Measurements from ENCODE around the gene UBE3B.

Gene UBE3B

DNA sequence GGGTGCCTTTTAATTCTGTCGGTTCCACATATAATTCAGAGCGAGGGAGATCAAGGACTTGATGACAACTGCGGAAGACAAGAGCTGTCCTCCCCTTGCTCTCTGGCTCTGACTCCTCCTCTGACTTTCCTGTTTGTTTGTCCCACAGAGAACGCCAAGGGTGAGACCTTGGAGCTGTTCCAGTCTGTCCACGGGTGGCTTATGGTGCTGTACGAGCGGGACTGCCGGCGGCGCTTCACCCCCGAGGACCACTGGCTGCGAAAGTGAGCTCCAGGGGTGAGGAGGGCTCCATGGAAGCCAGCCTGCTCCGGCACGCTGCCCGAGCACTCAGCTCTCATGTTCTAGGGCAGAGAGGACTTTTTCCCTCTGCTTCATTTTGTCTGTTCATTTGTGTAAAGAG is 32.8 kb downstream of the UBE3B start:
- no peak overlapping the region for H3K4me3 ChIP-seq (ENCODE audit: insufficient read depth, low read depth, low read length)
- WGBS, 2 experiments, result 95 to 96% methylated on average over 15 of the region's 15 CpGs
- H3K27me3 ChIP-seq (ENCODE audit: control insufficient read depth, insufficient read depth, low read length, poor library complexity, severe bottlenecking), result no peaks in the 10 kb centered on the region
- no peaks in the 10 kb centered on the region for H3K4me1 ChIP-seq (ENCODE audit: control insufficient read depth, insufficient read depth, low read length)
- no peak overlapping the region for H3K27ac ChIP-seq (ENCODE audit: insufficient read depth, low read depth, low read length, poor library complexity, severe bottlenecking)
- peaks cover 6% of the 10 kb centered on the region for H3K36me3 ChIP-seq (ENCODE audit: control insufficient read depth, insufficient read depth, low read length)
- H3K9me3 ChIP-seq (ENCODE audit: control insufficient read depth, low read length), result no peaks in the 10 kb centered on the region

DNA sequence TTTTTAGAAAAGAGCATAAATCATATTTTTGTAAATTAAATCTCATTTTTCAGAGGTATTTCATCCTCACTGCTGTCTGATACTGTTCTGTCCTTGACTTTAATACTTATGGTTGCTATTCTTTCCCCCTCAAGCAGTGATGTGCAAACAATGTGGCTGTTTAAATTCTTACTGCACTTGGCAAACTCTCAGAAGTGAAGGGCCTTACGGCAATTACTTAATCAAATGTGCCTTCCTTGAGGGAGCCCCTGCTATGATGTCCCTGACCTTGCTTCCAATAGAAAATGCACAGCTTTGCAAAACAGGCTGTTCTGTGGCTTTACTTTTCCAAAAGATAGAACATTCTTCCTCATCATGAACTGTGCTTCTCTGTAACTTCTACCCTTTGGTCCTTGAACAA is 35.2 kb downstream of the UBE3B start:
- Histone ChIP-seq H3K36me3 (ENCODE audit: control insufficient read depth, insufficient read depth, low read length) (peaks cover 3% of the 10 kb centered on the region), H3K27me3 (ENCODE audit: control insufficient read depth, insufficient read depth, low read length, poor library complexity, severe bottlenecking) (no peaks in the 10 kb centered on the region), H3K9me3 (ENCODE audit: control insufficient read depth, low read length) (no peaks in the 10 kb centered on the region), H3K27ac (ENCODE audit: insufficient read depth, low read depth, low read length, poor library complexity, severe bottlenecking) (no peak overlapping the region), H3K4me3 (ENCODE audit: insufficient read depth, low read depth, low read length) (no peak overlapping the region), H3K4me1 (ENCODE audit: control insufficient read depth, insufficient read depth, low read length) (no peaks in the 10 kb centered on the region)
- 90 to 97% methylated on average over 1 of the region's 1 CpG for WGBS, 2 experiments

DNA sequence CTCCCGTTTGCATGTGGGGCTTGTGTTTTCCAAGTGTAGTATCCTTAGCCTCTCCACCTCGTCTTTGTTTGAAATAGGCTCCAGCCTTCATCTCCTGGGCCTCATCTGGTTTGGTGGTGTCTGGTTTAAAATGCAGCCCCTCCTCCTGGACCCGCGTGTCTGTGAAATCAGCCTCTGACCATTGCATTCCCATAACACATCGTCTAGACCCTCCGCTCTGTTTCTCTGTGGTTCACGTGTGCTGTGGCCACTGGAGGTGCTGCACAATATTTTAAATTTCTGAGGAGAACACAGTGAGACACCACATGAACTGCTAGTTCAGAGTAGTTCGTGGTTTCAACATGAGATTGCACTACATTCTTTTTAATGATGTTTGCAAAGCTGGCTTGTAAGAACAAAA is 35.6 kb downstream of the UBE3B start:
- Histone ChIP-seq H3K27ac (ENCODE audit: insufficient read depth, low read depth, low read length, poor library complexity, severe bottlenecking) (no peak overlapping the region), H3K36me3 (ENCODE audit: control insufficient read depth, insufficient read depth, low read length) (peaks cover 3% of the 10 kb centered on the region), H3K4me3 (ENCODE audit: insufficient read depth, low read depth, low read length) (no peak overlapping the region), H3K9me3 (ENCODE audit: control insufficient read depth, low read length) (no peaks in the 10 kb centered on the region), H3K27me3 (ENCODE audit: control insufficient read depth, insufficient read depth, low read length, poor library complexity, severe bottlenecking) (no peaks in the 10 kb centered on the region), H3K4me1 (ENCODE audit: control insufficient read depth, insufficient read depth, low read length) (no peaks in the 10 kb centered on the region)
- 89 to 91% methylated on average over 8 of the region's 8 CpGs for WGBS, 2 experiments

DNA sequence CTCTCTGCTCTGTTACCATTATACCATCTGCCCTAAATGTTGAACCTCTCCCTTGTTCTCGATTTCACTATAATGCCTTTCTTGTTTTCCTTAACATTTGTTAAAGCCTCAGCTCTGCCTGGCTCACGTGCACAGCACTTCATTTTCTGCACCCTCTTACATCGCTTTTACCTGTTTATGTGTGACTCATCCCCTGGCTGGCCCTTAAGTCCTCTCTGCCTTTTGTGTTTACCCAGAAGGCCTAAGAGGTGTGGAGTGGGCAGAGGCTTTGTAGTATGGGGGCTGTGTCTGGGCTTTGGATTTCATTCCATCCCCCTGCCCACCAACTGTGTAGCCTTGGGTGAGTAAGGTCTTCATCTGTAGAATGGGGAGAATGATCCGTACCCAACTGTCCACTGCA is 36.5 kb downstream of the UBE3B start:
- H3K27me3 ChIP-seq (ENCODE audit: control insufficient read depth, insufficient read depth, low read length, poor library complexity, severe bottlenecking), result no peaks in the 10 kb centered on the region
- H3K4me3 ChIP-seq (ENCODE audit: insufficient read depth, low read depth, low read length), result no peak overlapping the region
- 93 to 94% methylated on average over 4 of the region's 4 CpGs for WGBS, 2 experiments
- no peaks in the 10 kb centered on the region for H3K9me3 ChIP-seq (ENCODE audit: control insufficient read depth, low read length)
- no peaks in the 10 kb centered on the region for H3K4me1 ChIP-seq (ENCODE audit: control insufficient read depth, insufficient read depth, low read length)
- H3K36me3 ChIP-seq (ENCODE audit: control insufficient read depth, insufficient read depth, low read length), result peaks cover 3% of the 10 kb centered on the region
- H3K27ac ChIP-seq (ENCODE audit: insufficient read depth, low read depth, low read length, poor library complexity, severe bottlenecking), result no peak overlapping the region

DNA sequence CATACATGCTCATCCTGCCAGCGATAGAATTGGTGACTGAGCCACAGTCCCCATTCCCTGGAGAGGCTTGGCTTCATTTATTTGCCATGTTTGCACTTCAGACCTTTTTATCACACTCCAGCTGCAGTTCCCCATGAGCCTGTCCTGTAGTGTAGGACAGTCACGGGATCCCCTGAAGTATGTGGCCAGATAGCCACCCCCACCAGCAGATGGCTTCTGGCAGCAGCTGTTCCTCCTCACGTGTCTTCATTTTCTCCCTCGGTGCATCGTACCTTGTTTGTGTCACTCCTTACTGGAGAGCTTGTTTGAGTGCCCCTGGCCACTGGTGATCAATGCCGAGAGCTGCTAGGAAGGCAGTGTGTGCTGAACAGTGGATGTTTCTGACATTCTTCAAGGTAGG is 40.2 kb downstream of the UBE3B start:
- H3K36me3 ChIP-seq (ENCODE audit: control insufficient read depth, insufficient read depth, low read length), result no peaks in the 10 kb centered on the region
- WGBS, 2 experiments, result 92 to 93% methylated on average over 6 of the region's 6 CpGs
- no peak overlapping the region for H3K27ac ChIP-seq (ENCODE audit: insufficient read depth, low read depth, low read length, poor library complexity, severe bottlenecking)
- H3K27me3 ChIP-seq (ENCODE audit: control insufficient read depth, insufficient read depth, low read length, poor library complexity, severe bottlenecking), result peaks cover 19% of the 10 kb centered on the region
- no peaks in the 10 kb centered on the region for H3K4me1 ChIP-seq (ENCODE audit: control insufficient read depth, insufficient read depth, low read length)
- no peaks in the 10 kb centered on the region for H3K9me3 ChIP-seq (ENCODE audit: control insufficient read depth, low read length)
- no peak overlapping the region for H3K4me3 ChIP-seq (ENCODE audit: insufficient read depth, low read depth, low read length)

DNA sequence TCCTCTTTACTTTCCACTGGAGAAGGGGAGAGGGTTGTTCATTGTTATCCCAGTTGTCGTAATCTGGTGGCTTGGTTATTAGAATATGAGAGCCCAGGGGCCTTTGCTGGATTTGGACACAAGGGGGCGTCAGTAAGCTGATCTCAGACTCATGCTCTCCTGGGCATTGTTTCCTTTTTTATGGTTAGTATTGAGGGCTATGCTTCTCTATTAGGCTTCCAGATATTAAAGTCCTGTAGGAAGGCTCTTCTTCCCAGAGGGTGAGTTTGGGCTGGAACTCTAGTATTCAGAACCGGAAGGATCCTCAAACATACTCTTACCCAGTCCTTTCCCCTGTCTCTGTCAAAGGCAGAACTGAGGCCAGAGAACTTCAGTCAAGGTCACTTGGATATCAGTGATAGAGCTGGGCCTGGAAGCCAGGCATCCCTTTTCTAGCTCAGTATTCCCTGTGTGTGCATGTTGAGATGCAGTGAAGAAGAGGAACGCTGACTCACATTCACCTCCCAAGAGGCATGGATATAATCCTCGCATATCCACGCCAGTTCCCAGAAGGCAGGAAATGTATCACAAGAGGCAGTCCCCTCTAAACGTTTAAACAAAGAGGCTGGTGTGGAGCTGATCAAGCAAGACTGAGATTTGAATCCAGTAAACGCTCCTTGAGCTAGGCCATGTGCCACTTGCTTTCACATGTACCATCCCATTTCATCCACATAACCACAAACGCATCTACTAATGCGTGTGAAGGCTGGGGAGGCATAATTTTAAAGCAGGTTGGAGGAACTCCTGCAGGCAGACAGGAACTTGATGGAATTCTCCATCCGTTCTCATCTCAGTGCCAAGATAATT is 41.6 kb downstream of the UBE3B start:
- Histone ChIP-seq H3K4me3 (ENCODE audit: insufficient read depth, low read depth, low read length) (no peak overlapping the region), H3K27ac (ENCODE audit: insufficient read depth, low read depth, low read length, poor library complexity, severe bottlenecking) (no peak overlapping the region)
- 74 to 75% methylated on average over 11 of the region's 11 CpGs for WGBS, 2 experiments

DNA sequence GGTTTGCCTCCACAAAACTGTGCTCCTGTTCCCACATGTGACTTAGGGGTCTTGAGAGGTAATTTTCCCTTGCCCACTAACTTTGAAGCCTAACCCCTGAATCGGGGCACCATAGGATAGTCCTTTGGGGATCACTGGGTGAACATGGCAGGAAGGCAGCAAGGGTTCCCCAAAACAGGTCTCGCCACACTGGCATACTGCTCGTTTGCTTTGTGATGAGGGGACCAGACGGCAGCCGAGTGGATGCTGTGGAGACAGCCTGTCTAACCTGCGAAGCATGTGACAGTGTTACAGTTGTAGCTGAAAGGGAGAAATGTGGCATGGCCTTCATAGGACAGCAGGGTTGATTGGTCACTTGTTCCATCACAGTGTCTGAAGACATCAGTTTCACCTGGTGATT is 42.4 kb downstream of the UBE3B start:
- Histone ChIP-seq H3K4me1 (ENCODE audit: control insufficient read depth, insufficient read depth, low read length) (peaks cover 18% of the 10 kb centered on the region), H3K9me3 (ENCODE audit: control insufficient read depth, low read length) (no peaks in the 10 kb centered on the region), H3K4me3 (ENCODE audit: insufficient read depth, low read depth, low read length) (no peak overlapping the region), H3K27ac (ENCODE audit: insufficient read depth, low read depth, low read length, poor library complexity, severe bottlenecking) (no peak overlapping the region), H3K27me3 (ENCODE audit: control insufficient read depth, insufficient read depth, low read length, poor library complexity, severe bottlenecking) (peaks cover 26% of the 10 kb centered on the region), H3K36me3 (ENCODE audit: control insufficient read depth, insufficient read depth, low read length) (no peaks in the 10 kb centered on the region)
- 80 to 81% methylated on average over 6 of the region's 6 CpGs for WGBS, 2 experiments

More for the DNA sequence above, 41.6 kb downstream of the UBE3B start:
- Histone ChIP-seq H3K27me3 (ENCODE audit: control insufficient read depth, insufficient read depth, low read length, poor library complexity, severe bottlenecking) (peaks cover 26% of the 10 kb centered on the region), H3K9me3 (ENCODE audit: control insufficient read depth, low read length) (no peaks in the 10 kb centered on the region), H3K36me3 (ENCODE audit: control insufficient read depth, insufficient read depth, low read length) (no peaks in the 10 kb centered on the region), H3K4me1 (ENCODE audit: control insufficient read depth, insufficient read depth, low read length) (peaks cover 11% of the 10 kb centered on the region)

DNA sequence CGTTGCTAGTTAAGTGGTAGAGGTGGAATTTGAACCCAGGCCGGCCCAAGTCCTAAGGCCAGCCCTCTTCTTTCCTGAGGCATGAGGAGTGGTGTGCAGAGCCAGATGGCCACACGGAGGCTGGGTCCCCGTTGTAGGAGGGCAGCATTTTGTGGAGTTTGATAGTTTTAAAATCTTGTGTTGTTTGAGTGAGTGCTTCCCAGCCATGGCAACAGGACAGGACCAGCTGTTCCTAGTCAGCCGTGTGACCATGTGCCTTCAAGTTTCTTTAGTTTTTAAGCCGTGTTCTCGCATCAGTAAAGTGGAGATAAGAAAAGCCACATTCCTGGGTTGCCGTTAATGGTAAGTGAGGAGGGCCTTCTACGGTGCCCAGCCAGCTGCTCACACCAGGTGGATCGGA is 44.4 kb downstream of the UBE3B start:
- no peak overlapping the region for H3K4me3 ChIP-seq (ENCODE audit: insufficient read depth, low read depth, low read length)
- H3K36me3 ChIP-seq (ENCODE audit: control insufficient read depth, insufficient read depth, low read length), result no peaks in the 10 kb centered on the region
- H3K4me1 ChIP-seq (ENCODE audit: control insufficient read depth, insufficient read depth, low read length), result peaks cover 27% of the 10 kb centered on the region
- H3K9me3 ChIP-seq (ENCODE audit: control insufficient read depth, low read length), result no peaks in the 10 kb centered on the region
- no peak overlapping the region for H3K27ac ChIP-seq (ENCODE audit: insufficient read depth, low read depth, low read length, poor library complexity, severe bottlenecking)
- WGBS, 2 experiments, result 95% methylated on average over 10 of the region's 10 CpGs
- peaks cover 26% of the 10 kb centered on the region for H3K27me3 ChIP-seq (ENCODE audit: control insufficient read depth, insufficient read depth, low read length, poor library complexity, severe bottlenecking)

DNA sequence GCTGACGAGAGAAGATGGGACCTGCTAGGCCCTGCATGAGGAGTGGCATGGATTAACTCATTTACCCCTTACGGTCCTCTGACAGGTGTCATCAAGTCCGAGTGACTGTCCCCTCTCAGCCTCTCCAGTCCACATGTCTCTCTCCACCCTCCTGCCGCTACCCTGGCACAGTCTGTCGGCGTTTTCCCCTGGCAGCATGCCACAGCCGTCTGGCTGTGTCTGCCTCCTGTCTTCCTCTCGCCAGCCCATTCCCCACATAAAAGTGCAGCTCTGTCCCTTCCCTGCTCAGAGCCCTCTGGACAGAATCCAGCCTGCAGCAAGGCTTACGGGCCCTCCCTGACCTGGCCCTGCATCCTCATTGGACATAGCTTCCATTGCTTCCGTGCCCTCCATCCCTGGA is 45.6 kb downstream of the UBE3B start:
- Histone ChIP-seq H3K9me3 (ENCODE audit: control insufficient read depth, low read length) (no peaks in the 10 kb centered on the region), H3K4me1 (ENCODE audit: control insufficient read depth, insufficient read depth, low read length) (peaks cover 27% of the 10 kb centered on the region), H3K27ac (ENCODE audit: insufficient read depth, low read depth, low read length, poor library complexity, severe bottlenecking) (no peak overlapping the region), H3K36me3 (ENCODE audit: control insufficient read depth, insufficient read depth, low read length) (no peaks in the 10 kb centered on the region), H3K4me3 (ENCODE audit: insufficient read depth, low read depth, low read length) (no peak overlapping the region), H3K27me3 (ENCODE audit: control insufficient read depth, insufficient read depth, low read length, poor library complexity, severe bottlenecking) (peaks cover 26% of the 10 kb centered on the region)
- 91% methylated on average over 10 of the region's 10 CpGs for WGBS, 2 experiments

DNA sequence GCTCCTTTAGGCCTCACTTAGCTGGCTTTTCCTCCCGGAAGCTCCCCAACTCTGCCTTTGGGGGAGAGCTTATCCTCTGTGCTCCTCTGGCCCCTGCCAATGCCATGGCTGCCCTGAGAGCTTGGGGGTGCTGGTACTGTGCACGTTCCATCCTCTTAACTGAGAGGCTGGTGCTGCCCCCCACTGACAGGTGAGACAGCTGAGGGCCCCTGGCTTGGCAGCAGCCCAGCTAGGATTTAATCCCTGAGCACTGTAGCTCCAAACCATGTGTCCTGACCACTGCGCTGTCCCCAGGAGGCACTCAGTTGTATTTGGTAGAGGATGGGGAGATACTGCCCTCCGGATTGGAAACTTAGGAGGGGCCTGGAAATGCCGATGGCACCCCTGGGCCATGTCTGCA is 46.1 kb downstream of the UBE3B start:
- Histone ChIP-seq H3K27me3 (ENCODE audit: control insufficient read depth, insufficient read depth, low read length, poor library complexity, severe bottlenecking) (peaks cover 26% of the 10 kb centered on the region), H3K4me1 (ENCODE audit: control insufficient read depth, insufficient read depth, low read length) (peaks cover 27% of the 10 kb centered on the region), H3K4me3 (ENCODE audit: insufficient read depth, low read depth, low read length) (no peak overlapping the region), H3K9me3 (ENCODE audit: control insufficient read depth, low read length) (no peaks in the 10 kb centered on the region), H3K36me3 (ENCODE audit: control insufficient read depth, insufficient read depth, low read length) (no peaks in the 10 kb centered on the region), H3K27ac (ENCODE audit: insufficient read depth, low read depth, low read length, poor library complexity, severe bottlenecking) (no peak overlapping the region)
- WGBS, 2 experiments, result 78 to 82% methylated on average over 5 of the region's 5 CpGs

All from ectodermal cell (in vitro differentiated cells).